ENCODE results near the gene AGPAT4.

Gene AGPAT4

GRCh38 chr6:161162722-161163121 is 111.1 kb downstream of the AGPAT4 start:
- no peak for DNase-seq

GRCh38 chr6:161161889-161162624 is 111.8 kb downstream of the AGPAT4 start:
- no peak for DNase-seq

GRCh38 chr6:161161121-161161520 is 112.7 kb downstream of the AGPAT4 start:
- DNase-seq = no peak

GRCh38 chr6:161154796-161155335 is 119.0 kb downstream of the AGPAT4 start:
- no peak for DNase-seq

- DNase-seq = no peak
These were observed 120.1 kb downstream of the AGPAT4 start for GRCh38 chr6:161153725-161154124.

GRCh38 chr6:161152907-161153662 is 120.8 kb downstream of the AGPAT4 start:
- DNase-seq = no peak

GRCh38 chr6:161152527-161152862 is 121.4 kb downstream of the AGPAT4 start:
- no peak for DNase-seq

- DNase-seq = no peak
These were observed 122.0 kb downstream of the AGPAT4 start for GRCh38 chr6:161151660-161152526.

- no peak for DNase-seq
These were observed 122.7 kb downstream of the AGPAT4 start for GRCh38 chr6:161151059-161151645.

- DNase-seq = no peak
These were observed 123.3 kb downstream of the AGPAT4 start for GRCh38 chr6:161150566-161150965.

- no peak for DNase-seq
These were observed 123.7 kb downstream of the AGPAT4 start for GRCh38 chr6:161150136-161150535.

- DNase-seq = no peak
These were observed 130.0 kb downstream of the AGPAT4 start for GRCh38 chr6:161143663-161144430.

- no peak for DNase-seq
These were observed 130.9 kb downstream of the AGPAT4 start for GRCh38 chr6:161142957-161143296.

GRCh38 chr6:161141173-161141572 is 132.7 kb downstream of the AGPAT4 start:
- no peak for DNase-seq

- no peak for DNase-seq
These were observed 133.3 kb downstream of the AGPAT4 start for GRCh38 chr6:161140554-161140875.

GRCh38 chr6:161139766-161140553 is 133.9 kb downstream of the AGPAT4 start:
- no peak for DNase-seq

GRCh38 chr6:161139304-161139765 is 134.5 kb downstream of the AGPAT4 start:
- DNase-seq = no peak

GRCh38 chr6:161138543-161139303 is 135.1 kb downstream of the AGPAT4 start:
- no peak for DNase-seq

- DNase-seq = no peak
These were observed 135.9 kb downstream of the AGPAT4 start for GRCh38 chr6:161137839-161138542.

- no peak for DNase-seq
These were observed 136.5 kb downstream of the AGPAT4 start for GRCh38 chr6:161137320-161137719.

Measured in activated gamma-delta T cell (primary cell).